Endothelial cell of umbilical vein (primary cell): Measurements from ENCODE around the gene PPM1E. TPM values are rescaled to one million over a fixed set of nuclear protein-coding genes. Genes with fewer than 3 reads are reported as not detected.

Experiments used
- BruUV-seq: library from RNA; stranded (reverse); fragments of 400-500 nt; replicated peaks from 2 replicates; lab custom pipeline; 2021; lab: Mats Ljungman, UMichigan
- CTCF ChIA-PET: fragments of 300-600, 350-600 bp; sonication (Branson Sonifier 250); formaldehyde crosslinking; loops from one replicate; lab custom pipeline; 2021; ENCODE audit warnings: antibody characterized with exemption, inconsistent platforms; lab: Charles Lee
- POLR2A ChIA-PET: fragments of 300-600, 350-600 bp; sonication (Branson Sonifier 250); formaldehyde crosslinking; loops from one replicate; lab custom pipeline; 2021; ENCODE audit warnings: antibody characterized with exemption, inconsistent platforms; lab: Charles Lee
- DNase-seq: peaks from one replicate; pipeline ENCODE4 v3.0.0-alpha.2; 2011; ENCODE audit warnings: low read depth, low spot score
- FAIRE-seq: peaks from 2 replicates; lab custom pipeline; 2011; peaks lifted over from hg19 to GRCh38; lab: Jason Lieb, UNC
- H2AFZ ChIP-seq: 2 replicates; pipeline ENCODE4 v1.6.0; 2012; ENCODE audit warnings: low read depth, low read length, control low read depth, inconsistent platforms
- H3K27ac ChIP-seq: 2 replicates; pipeline ENCODE4 v1.5.1; 2011; ENCODE audit warnings: low read depth, mild to moderate bottlenecking, control low read depth, low read length, moderate library complexity; ENCODE audit not compliant: insufficient read depth
- H3K27me3 ChIP-seq, 2 experiments: 2 replicates each; pipeline versions ENCODE4 v1.6.0 to v1.6.1; 2011; ENCODE audit warnings: low read length in 2 of 2, mixed read lengths in 1 of 2; ENCODE audit not compliant: control insufficient read depth in 2 of 2, insufficient read depth in 2 of 2
- H3K36me3 ChIP-seq, 2 experiments: 2 replicates in 1 of 2; 3 replicates in 1 of 2; pipeline ENCODE4 v1.5.1; 2011; ENCODE audit warnings: low read length in 2 of 2, mild to moderate bottlenecking in 1 of 2, moderate library complexity in 1 of 2; ENCODE audit not compliant: control insufficient read depth in 2 of 2, insufficient read depth in 2 of 2; ENCODE audit errors: extremely low read depth in 1 of 2
- H3K4me1 ChIP-seq: 3 replicates; pipeline ENCODE4 v1.5.1; 2011; ENCODE audit warnings: mild to moderate bottlenecking, low read length; ENCODE audit not compliant: control insufficient read depth, insufficient read depth; ENCODE audit errors: extremely low read depth
- H3K4me2 ChIP-seq: 2 replicates; pipeline ENCODE4 v1.6.1; 2011; ENCODE audit warnings: low read length, control low read depth, mixed read lengths; ENCODE audit not compliant: insufficient read depth
- H3K4me3 ChIP-seq, 3 experiments: fragments of 200-600 bp in 1 of 3; sonication (generic), shearing (Covaris generic) in 1 of 3; replicated peaks in 1 of 3; 2 replicates each; pipeline ENCODE4 v1.5.1; 2011 to 2016; ENCODE audit warnings: control low read depth in 3 of 3, low read length in 3 of 3, mild to moderate bottlenecking in 2 of 3, inconsistent platforms in 1 of 3, low read depth in 1 of 3, moderate library complexity in 1 of 3; ENCODE audit not compliant: insufficient read depth in 1 of 3
- H3K79me2 ChIP-seq: 2 replicates; pipeline ENCODE4 v1.6.0; 2012; ENCODE audit warnings: low read length, inconsistent platforms; ENCODE audit not compliant: control insufficient read depth, insufficient read depth
- H3K9ac ChIP-seq: replicated peaks from 2 replicates; pipeline ENCODE3; 2011; ENCODE audit warnings: low read length, control low read depth; ENCODE audit not compliant: insufficient read depth; ENCODE audit errors: extremely low read depth
- H3K9me1 ChIP-seq: replicated peaks from 3 replicates; pipeline ENCODE4 v1.6.0; 2011; ENCODE audit warnings: mild to moderate bottlenecking, low read length; ENCODE audit not compliant: control insufficient read depth, insufficient read depth; ENCODE audit errors: extremely low read depth
- H3K9me3 ChIP-seq: replicated peaks from 2 replicates; pipeline ENCODE4 v1.5.1; 2012; ENCODE audit warnings: low read length, inconsistent platforms; ENCODE audit not compliant: control insufficient read depth, insufficient read depth
- H4K20me1 ChIP-seq: replicated peaks from 2 replicates; pipeline ENCODE3; 2011; ENCODE audit warnings: mild to moderate bottlenecking, low read length; ENCODE audit not compliant: control insufficient read depth, insufficient read depth; ENCODE audit errors: extremely low read depth
- EZH2 ChIP-seq: IDR thresholded peaks from 2 replicates; pipeline ENCODE4 v1.6.1; 2012; ENCODE audit warnings: borderline replicate concordance, low read depth, mild to moderate bottlenecking, moderate library complexity, low read length, inconsistent platforms; ENCODE audit not compliant: severe bottlenecking
- FOS ChIP-seq: IDR thresholded peaks from 2 replicates; pipeline ENCODE4 v1.6.1; 2011; ENCODE audit warnings: mild to moderate bottlenecking, low read length, moderate library complexity, borderline replicate concordance; ENCODE audit not compliant: insufficient read depth
- GATA2 ChIP-seq: IDR thresholded peaks from 2 replicates; pipeline ENCODE4 v1.7.0; 2011; ENCODE audit warnings: low read depth, mild to moderate bottlenecking, moderate library complexity, mixed read lengths, low read length; ENCODE audit not compliant: insufficient read length, insufficient read depth
- JUN ChIP-seq: IDR thresholded peaks from 2 replicates; pipeline ENCODE4 v1.6.1; 2011; ENCODE audit warnings: borderline replicate concordance, low read depth; ENCODE audit not compliant: insufficient read length, insufficient read depth
- MYC ChIP-seq: IDR thresholded peaks from one replicate; pipeline ENCODE4 v1.6.1; 2011; ENCODE audit warnings: mild to moderate bottlenecking, low read depth, low read length
- POLR2A ChIP-seq: IDR thresholded peaks from 2 replicates; pipeline ENCODE4 v1.6.1; 2012; ENCODE audit warnings: low read depth, mild to moderate bottlenecking, control low read depth, low read length
- POLR2AphosphoS5 ChIP-seq: IDR thresholded peaks from 2 replicates; pipeline ENCODE4 v1.6.1; 2012; ENCODE audit warnings: low read depth, mild to moderate bottlenecking, control low read depth, low read length, moderate library complexity; ENCODE audit not compliant: insufficient read depth
- dilution Hi-C: fragments of 300-500 bp; cut with MboI; formaldehyde crosslinking; loops from one replicate; pipeline ENCODE4 v1.15.0; 2019; ENCODE audit warnings: low sequenced_read_pairs; ENCODE audit not compliant: extremely low pct_ligation_motif_present
- intact Hi-C: fragments of 100-400 bp; cut with micrococcal nuclease; formaldehyde crosslinking; loops from one replicate; pipeline ENCODE4 v1.10.0; 2022
- polyA plus RNA-seq, 4 experiments: library from polyadenylated mRNA; depleted of rRNA in 3 of 4; stranded (reverse) in 3 of 4; unstranded in 1 of 4; fragments of >200 nt; gene quantifications; 2 replicates each; pipeline versions ENCODE4 v1.2.1 to v1.2.3, GENCODE V29; 2011 to 2012; ENCODE audit warnings: missing spikeins in 1 of 4
- small RNA-seq: library from RNA; depleted of rRNA; stranded (forward); fragments of <200 nt; gene quantifications from one replicate; pipeline ENCODE3, GENCODE V24; 2012; ENCODE audit warnings: low replicate concordance, low read depth; ENCODE audit not compliant: insufficient read depth, insufficient read length
- total RNA-seq: library from RNA; stranded (reverse); gene quantifications from 2 replicates; pipeline ENCODE4 v1.2.3, GENCODE V29; 2021
- TF ChIP-seq, protein P1 (sequence below), 2 donors: IDR thresholded peaks; 1 replicate in 1 of 2; 2 replicates in 1 of 2; pipeline ENCODE4 v1.5.1; 2011; ENCODE audit warnings: low read length in 2 of 2, mild to moderate bottlenecking in 2 of 2, moderate library complexity in 2 of 2, control low read depth in 1 of 2, inconsistent platforms in 1 of 2, low read depth in 1 of 2; ENCODE audit not compliant: insufficient read depth in 1 of 2; ENCODE audit errors: extremely low read depth in 1 of 2
- TF ChIP-seq, protein P2 (sequence below): IDR thresholded peaks from 2 replicates; pipeline ENCODE4 v1.6.1; 2011; ENCODE audit not compliant: insufficient read depth, insufficient read length

The PPM1E gene
- total and polyA plus RNA-seq, 2 donors (not counting 3 experiments of a cell fraction or from before 2014, with no cell fraction given), result 0.01 TPM; not detected in 1

DNA sequence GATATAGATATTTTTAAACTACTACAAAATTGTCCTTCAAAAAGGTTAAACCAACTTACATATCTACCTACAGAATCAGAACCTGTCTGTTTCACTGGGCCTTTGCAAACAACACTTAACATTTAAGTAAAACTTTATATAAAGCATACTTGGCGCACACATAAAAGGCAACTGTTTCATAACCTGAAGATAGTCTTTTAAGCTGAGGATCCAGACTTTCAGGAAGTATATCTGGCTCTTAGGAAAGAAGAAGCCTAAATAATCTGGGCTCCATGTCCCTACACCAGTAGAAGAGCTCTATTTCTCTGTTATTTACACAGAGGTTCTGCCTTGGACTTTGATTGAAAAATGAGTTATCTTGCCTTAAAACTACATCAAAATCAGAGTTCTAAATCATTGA lies 275.2 kb downstream of the PPM1E start:
- FAIRE-seq (no peak), DNase-seq (no peak)
- Histone ChIP-seq H3K9me3 (no peaks in the 10 kb centered on the region), H3K9me1 (no peaks in the 10 kb centered on the region), H3K36me3 (peaks cover 4 to 5% of the 10 kb centered on the region in 2 experiments), H4K20me1 (no peaks in the 10 kb centered on the region), H2AFZ (no peak overlapping the region), H3K4me1 (no peaks in the 10 kb centered on the region), H3K27me3 (no peaks in the 10 kb centered on the region), H3K27ac (no peak overlapping the region), H3K4me2 (no peak overlapping the region), H3K4me3 (no peak overlapping the region), H3K9ac (no peak overlapping the region), H3K79me2 (no peaks in the 10 kb centered on the region)
- ChIA-PET CTCF (interaction anchor here (1.0 to 1.1 kb wide), 2 partner anchors 9 to 14 kb away, joined by 3 read pairs; no protein-coding TSS in a partner anchor), POLR2A (no interaction called here)
- dilution Hi-C loops (no loop called here), intact Hi-C loops (no loop called here)
- TF ChIP-seq, protein P1, sequence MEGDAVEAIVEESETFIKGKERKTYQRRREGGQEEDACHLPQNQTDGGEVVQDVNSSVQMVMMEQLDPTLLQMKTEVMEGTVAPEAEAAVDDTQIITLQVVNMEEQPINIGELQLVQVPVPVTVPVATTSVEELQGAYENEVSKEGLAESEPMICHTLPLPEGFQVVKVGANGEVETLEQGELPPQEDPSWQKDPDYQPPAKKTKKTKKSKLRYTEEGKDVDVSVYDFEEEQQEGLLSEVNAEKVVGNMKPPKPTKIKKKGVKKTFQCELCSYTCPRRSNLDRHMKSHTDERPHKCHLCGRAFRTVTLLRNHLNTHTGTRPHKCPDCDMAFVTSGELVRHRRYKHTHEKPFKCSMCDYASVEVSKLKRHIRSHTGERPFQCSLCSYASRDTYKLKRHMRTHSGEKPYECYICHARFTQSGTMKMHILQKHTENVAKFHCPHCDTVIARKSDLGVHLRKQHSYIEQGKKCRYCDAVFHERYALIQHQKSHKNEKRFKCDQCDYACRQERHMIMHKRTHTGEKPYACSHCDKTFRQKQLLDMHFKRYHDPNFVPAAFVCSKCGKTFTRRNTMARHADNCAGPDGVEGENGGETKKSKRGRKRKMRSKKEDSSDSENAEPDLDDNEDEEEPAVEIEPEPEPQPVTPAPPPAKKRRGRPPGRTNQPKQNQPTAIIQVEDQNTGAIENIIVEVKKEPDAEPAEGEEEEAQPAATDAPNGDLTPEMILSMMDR (IDR thresholded peaks at IDR 0.05; ENCODE audit: extremely low read depth in 1 of 2, insufficient read depth in 1 of 2, low read depth in 1 of 2, low read length in 2 of 2), result no peak
- TF ChIP-seq GATA2 (no peak), FOS (no peak), JUN (no peak), POLR2AphosphoS5 (no peak), EZH2 (no peak), MYC (no peak), POLR2A (no peak)
- TF ChIP-seq, protein P2, sequence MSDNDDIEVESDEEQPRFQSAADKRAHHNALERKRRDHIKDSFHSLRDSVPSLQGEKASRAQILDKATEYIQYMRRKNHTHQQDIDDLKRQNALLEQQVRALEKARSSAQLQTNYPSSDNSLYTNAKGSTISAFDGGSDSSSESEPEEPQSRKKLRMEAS, result no peak
- BruUV-seq, result no TSS peak

Small RNAs within 50 kb of the gene (small RNA-seq; reads per million reads assigned to genes)
- gene AC025521.1, result not detected
- not detected for gene RF00017
- not detected for gene RNU6-518P

Other genes with a start within 250 kb of the PPM1E start
- 38.3 and 41.0 TPM in 2 replicates for gene MTMR4, start 241.2 kb upstream of the PPM1E start, total RNA-seq
- gene MTMR4, start 241.2 kb upstream of the PPM1E start, polyA plus RNA-seq, result 16.2 and 25.1 TPM in 2 replicates
- gene TEX14, start 63.8 kb upstream of the PPM1E start, total RNA-seq, result not detected in 2 replicates
- gene TEX14, start 63.8 kb upstream of the PPM1E start, polyA plus RNA-seq, result 0.02 and 0.10 TPM in 2 replicates
- gene RAD51C, start 63.3 kb upstream of the PPM1E start, total RNA-seq, result 38.9 and 50.5 TPM in 2 replicates
- 20.8 and 24.8 TPM in 2 replicates for gene RAD51C, start 63.3 kb upstream of the PPM1E start, polyA plus RNA-seq